Stimulated activated CD8-positive, alpha-beta memory T cell treated with anti-CD3 and anti-CD28 coated beads, Interleukin-15, amount 100 ng/mL, for 1 hour (primary cell): ENCODE data around the gene SART3.
"Not testable (repeated sequence)": the region's sequence is repeated elsewhere in the genome, so short reads cannot be mapped to it uniquely, and the experiment has no call there.

Experiments
- DNase-seq: peaks from one replicate; pipeline ENCODE4 v3.0.0-alpha.2; 2020; ENCODE audit warnings: low read depth

SART3 gene

DNA sequence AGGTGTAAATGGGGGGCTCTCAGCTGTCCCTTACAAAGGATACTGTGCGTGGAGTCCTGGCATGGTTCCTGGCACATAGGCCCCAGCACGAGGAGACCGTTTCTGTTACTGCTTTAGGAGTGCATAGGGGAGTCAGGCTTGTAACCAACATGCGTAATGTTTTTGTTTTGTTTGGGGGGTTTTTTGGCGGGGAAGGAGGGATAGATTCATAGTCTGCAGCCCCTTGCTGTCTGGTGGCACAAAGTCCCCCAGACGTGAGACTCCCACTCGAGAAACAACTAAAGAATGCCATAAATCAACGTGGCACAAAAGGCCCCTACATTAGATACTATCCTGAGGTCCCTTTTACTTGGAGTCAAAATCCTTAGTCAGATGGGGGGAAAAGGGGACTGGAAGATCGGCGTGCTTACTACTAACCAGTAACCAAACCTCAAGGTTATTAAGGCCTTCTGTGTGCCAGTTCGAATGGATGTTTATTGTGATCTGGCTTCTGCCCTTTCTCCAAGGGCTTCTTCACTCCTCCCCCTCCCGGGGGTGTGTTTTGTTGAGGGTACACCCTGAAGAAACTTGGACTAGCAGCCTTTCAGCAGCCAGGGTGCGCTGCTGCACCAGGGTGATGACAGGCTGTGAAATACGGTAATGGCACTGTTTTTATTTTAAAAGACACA, 2.3 kb upstream of the SART3 start:
- DNase-seq: peak; percentile 70

DNA sequence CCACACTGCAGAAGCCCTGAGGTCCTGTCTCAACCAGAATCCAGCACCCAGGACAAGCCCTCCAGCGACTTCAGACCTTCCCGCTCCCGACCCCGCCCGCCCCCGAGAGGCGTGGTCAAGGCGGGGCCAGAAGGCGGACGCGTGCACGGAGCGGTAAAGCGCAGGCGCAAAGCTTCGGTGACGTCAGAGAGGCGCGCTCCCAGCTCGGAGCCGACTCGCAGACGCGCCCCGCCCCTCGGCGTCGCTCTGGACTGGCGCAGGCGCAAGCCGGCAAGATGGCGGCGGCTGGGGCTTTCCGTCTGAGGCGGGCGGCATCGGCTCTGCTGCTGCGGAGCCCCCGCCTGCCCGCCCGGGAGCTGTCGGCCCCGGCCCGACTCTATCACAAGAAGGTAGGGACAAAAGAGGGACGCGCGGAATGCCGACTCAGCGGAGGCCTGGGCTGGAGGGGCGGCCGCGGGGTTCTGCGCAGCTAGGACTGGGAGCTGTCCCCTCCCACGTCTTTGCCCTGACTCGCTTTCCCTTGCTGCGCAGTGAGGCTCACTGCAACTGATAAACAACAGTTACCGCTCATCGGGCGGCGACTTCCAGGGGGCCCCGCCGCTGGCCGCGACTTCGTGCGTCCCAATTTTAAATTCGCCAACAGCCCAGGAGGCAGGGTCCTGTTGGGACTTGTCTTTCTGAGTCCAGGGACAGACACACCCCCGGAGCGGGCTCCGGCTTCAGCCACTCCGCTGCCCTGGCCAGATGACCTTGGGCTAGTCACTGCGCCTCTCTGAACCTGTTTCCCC, 1.6 kb upstream of the SART3 start, which contains the start of gene ISCU:
TSS of gene ISCU (plus strand) at position 249 of the 788 bp plus-strand sequence. CDS start at position 276, 27 bp downstream.
- DNase-seq: peak; percentile 96

- no peak for DNase-seq
These were observed 927 bp upstream of the SART3 start for GRCh38 chr12:108561852-108562347.

GRCh38 chr12:108560321-108560721, 652 bp downstream of the SART3 start:
- no peak for DNase-seq

DNA sequence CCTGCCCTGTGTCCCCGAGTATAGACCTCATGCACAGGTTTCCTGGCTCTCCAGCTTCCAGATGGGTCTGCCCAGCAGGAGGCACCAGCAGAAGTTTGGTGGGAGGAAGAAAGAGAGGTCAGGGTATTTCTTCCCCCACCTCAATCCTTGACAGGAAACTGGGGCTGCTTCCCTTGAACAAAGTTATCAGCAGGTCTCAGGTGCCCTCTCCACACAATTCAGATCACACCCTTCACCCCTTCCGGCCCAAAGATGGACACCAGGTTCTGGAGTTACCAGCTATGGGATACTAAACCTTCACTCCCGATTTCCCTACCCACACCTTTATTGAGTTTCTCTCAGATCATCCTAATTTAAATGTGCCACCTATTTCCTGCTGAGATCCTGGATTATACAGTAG, 1.2 kb downstream of the SART3 start:
- DNase-seq: no peak

DNA sequence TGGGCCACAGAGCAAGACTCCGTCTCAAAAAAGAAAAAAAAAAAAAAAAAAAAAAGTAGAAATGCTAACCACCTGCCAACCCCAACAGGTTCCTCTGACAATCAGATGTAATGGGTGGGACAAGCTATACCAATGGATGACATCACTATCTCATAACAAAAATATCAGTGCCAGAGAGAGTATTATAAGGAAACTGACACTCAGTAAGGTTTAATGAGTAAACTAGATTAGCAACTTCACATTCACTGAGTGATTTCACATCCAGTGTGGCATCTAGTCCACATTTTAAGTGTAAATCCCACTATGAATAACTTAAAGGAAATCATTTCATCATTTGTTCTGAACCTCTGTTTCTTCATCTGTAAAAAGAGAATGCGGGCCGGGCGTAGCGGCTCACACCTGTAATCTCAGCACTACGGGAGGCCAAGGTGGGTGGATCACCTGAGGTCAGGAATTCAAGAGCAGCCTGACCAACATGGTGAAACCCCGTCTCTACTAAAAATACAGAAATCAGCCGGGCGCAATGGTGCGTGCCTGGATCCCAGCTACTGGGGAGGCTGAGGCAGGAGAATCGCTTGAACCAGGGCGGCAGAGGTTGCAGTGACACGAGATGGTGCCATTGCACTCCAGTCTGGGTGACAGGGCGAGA, 1.8 kb downstream of the SART3 start:
- no peak for DNase-seq

DNA sequence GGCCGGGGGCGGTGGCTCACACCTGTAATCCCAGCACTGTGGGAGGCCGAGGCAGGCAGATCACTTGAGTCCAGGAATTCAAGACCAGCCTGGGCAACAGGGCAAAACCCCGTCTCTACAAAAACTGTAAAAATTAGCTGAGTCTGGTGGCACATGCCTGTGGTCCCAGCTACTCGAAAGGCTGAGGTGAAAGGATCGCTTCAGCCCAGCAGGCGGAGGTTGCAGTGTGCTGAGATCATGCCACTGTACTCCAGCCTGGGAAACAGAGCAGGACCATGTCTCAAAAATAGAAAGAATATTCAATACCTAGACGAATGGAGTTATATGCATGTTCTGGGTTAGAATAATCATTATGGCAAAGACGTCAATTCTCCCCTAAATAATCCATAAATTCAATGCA, 5.6 kb downstream of the SART3 start:
- not testable (repeated sequence) for DNase-seq

GRCh38 chr12:108553799-108554198, 7.2 kb downstream of the SART3 start:
- no peak for DNase-seq

GRCh38 chr12:108551535-108551934, 9.4 kb downstream of the SART3 start:
- no peak for DNase-seq

- DNase-seq: no peak
These were observed 11.9 kb downstream of the SART3 start for GRCh38 chr12:108548954-108549521.

DNA sequence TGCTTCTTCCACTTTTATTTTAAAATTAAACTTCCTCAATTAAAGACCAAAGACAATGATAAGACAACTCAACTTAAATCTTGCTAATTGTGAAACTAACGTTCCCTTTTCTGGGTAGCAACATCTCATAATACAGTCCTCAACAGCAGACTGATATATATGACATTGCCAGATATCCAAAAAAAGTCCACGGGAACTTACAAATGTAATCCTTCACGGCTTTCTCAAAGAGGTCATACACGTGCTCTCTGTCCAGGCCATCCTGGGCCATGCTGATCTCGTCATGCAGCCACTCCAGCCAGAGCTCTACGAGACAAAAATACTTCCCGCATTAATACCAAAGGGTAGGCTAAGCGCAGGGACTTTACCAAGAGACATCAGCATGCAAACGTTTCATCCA, 13.3 kb downstream of the SART3 start:
- no peak for DNase-seq

DNA sequence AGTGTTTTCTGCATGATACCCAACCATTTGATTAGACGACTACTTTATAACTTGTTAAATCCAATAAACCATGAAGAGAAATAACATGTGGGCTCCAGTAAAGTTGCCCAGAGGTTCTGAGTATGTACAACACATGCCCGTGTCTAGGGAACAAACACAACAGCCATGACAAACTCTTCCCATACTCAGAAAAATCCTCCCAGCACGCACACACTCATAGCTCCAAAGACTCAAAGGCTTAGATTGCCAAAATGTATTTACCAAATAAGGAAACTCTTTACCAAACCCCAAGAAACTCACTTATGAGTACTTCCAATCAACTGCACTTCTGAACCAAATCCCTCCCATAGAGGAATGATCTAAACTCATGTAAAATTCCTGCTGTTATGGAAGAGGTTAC, 17.3 kb downstream of the SART3 start:
- no peak for DNase-seq

DNA sequence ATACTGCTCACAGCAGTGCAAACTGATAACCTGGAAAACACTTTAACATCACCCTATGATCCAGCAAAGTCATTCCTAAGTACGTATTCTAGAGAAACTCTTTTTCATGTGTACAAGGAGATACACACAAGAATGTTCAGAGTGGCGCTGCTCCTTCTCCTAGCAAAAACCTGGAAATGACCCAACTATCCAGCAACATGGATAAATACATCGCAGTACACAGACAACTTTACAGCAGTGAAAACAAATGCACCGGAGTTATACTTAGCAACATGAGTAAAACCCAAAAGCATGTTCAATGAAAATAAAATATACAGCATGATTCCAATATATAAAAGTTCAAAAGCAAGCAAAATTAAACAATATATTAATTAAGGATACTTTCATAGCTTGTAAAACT, 18.7 kb downstream of the SART3 start:
- DNase-seq: no peak

DNA sequence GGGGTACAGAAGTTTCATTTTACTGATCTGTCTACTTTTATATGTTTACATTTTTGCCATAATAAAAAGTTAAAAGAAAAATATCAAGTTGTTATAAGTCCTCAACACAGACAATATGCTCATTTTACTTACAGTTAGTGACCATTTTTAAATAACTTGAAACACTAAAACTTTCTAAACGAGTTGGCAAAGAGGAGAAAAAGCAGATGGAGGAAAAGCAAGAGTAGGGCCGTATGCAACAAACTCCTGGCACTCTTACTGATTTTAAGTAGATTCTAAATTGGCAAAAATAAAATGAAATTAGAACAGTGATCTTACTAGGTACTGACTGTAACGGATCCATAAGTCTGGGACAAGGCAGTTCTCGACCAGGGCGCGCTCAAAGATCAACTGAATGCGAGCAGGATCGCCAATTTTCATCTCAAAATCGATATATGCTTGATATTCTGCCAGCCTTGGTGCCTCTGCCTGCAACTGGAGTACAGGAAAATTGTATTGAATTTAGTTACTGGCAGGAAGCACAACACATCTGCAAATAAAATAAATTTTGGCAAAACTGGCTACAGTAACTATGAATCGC, 22.3 kb downstream of the SART3 start:
- no peak for DNase-seq

GRCh38 chr12:108538146-108538545, 22.8 kb downstream of the SART3 start:
- DNase-seq: no peak

DNA sequence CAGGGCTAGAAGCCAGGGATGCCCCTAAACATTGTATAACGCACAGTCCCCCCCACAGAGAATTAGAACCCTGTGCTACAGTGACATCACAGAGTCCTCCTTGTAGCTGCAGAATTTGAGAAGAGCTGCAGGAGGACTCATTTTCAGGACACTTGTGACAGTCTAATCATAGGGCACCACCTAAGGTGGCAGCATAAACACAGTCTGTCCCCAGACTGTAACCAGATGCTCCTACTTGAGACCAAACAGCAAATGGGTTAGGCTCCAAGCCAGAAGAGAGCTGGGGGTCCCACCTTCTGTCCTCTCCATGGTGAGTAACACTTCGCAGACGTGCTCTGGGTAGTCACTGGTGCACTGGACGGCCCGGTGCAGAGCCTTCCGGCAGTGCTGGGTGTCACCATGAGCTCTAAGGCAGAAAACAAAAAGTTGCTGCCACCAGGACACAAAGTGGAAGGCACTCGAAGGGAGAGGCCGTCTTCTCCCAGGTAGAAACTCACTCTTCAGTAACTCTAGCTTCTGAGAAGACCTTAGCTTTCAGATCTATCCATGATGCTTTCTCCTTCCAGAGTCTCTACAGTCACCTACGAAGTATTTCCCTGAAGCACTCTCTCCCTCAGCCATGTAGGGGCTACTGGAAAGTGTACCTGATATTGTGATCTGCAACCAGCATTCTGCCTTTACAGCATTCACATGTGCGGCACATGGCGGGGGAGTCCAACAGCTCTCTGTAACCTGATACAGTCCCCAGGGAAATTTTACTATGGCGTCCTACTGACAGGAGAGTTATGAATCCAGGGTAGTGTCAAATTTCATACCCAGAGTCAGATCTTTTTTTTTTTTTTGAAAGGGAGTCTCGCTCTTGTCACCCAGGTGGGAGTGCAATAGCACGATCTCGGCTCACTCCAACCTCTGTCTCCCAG, 28.8 kb downstream of the SART3 start:
- DNase-seq: no peak

DNA sequence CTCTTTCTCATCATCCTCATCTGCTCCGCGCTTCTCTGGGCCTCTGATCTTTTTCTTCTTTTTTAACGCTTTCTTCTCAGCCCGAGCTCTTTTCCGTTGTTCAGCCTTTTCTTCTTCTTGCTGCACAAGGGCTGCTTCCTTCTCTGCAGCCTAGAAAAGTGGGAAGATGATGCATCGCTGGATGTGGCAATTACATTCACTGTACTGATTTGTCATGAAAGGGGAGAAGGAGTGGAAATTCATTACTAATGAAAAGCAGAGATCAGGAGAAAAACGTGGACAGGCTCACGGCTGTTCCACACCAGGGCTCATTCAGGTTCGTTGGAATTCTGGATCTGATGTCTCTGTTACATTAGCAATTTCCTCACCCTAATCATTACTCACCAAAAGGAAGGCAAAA, 30.8 kb downstream of the SART3 start:
- DNase-seq: no peak

DNA sequence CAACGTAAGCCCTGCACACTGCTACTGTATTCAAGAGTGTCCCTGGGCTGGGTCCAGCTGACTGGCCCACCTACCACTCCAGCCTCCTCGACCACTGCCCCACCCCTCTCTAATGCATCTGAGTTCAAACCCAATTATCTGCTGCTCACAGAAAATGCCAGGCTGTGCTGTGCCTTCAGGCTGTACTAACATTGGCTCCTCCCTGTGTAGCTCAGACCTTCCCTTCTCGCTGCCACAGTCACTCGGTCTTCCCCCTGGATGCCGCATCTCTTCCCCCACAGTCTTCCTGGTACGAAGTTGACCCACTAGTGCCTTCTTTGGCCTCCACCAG, 33.8 kb downstream of the SART3 start:
- no peak for DNase-seq

DNA sequence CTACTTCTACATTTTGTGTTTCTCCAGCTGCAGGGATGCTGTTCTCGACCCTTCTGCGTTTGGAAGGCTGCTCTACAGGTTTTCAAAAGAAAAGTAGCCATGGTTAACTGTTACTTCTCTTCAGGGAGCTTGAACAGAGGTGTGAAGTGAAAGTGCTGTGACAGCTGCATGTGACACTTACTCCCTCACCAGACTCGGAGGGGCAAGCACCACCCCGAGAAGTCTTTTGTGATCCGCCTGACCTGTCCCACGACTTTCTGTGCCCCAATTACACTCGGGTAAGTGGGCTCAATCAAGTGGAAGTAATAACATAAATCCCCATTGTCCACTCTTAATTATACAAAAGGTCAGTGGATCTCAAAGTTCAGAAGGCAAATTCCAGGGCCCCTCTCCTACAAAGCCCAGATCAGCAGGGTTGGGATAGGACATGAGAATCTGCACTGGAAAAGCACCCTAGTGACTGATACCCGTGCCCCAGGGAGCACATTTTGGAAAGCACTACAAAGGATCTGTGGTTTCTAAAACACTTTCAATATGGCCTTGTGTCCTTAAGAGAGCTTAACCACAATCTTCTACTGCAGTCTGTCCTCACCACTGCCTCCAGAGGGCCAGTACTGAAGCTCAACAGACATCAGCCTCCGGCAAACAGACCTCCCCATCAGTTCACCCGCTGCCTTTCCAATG, 34.3 kb downstream of the SART3 start:
- no peak for DNase-seq

GRCh38 chr12:108525681-108526080, 35.3 kb downstream of the SART3 start:
- DNase-seq: no peak

DNA sequence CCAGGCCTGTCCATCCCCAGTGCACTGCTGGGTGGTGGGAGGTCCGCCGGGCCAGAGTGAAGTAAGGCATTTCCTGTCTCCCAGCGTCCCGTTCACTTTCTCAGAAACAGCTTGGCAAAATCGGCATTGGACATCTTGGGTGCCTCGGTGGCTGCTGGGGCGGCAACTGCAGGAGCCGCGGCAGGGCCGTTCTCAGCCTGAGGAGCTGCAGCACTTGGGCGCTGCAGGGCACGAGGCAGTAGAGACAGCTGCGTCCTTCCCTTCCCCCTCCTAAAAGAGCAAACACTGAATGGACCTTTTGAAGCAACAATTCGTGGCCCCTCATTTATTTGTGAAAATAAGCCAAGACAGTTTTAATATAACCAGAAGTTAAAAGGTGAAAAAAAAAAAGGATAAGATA, 37.6 kb downstream of the SART3 start:
- DNase-seq: no peak
